OCI-LY7 (cell line): ENCODE data around the gene SLC13A3. TPM values are rescaled to one million over a fixed set of nuclear protein-coding genes. Genes with fewer than 3 reads are reported as not detected.

ENCODE experiments used
- BruUV-seq: library from RNA; stranded (reverse); fragments of 400-500 nt; replicated peaks from 2 replicates; lab custom pipeline; 2021; lab: Mats Ljungman, UMichigan
- CTCF ChIA-PET: fragments of 300-600 bp; sonication (Branson Sonifier 250); formaldehyde crosslinking; loops from one replicate; lab custom pipeline; 2022; ENCODE audit warnings: antibody characterized with exemption; ENCODE audit not compliant: unreplicated experiment; lab: Charles Lee
- POLR2A ChIA-PET: fragments of 300-600 bp; sonication (Branson Sonifier 250); formaldehyde crosslinking; loops from one replicate; lab custom pipeline; 2022; ENCODE audit warnings: antibody characterized with exemption; lab: Charles Lee
- DNase-seq: peaks from one replicate; pipeline ENCODE4 v3.0.0-alpha.2; 2015; ENCODE audit warnings: low spot score
- H2AFZ ChIP-seq: fragments of 200-600 bp; sonication (generic), shearing (Covaris generic); 2 replicates; pipeline ENCODE4 v1.6.1; 2014; ENCODE audit warnings: mild to moderate bottlenecking, antibody characterized with exemption, low read length, moderate library complexity
- H3K27ac ChIP-seq: fragments of 200-600 bp; sonication (generic); 2 replicates; pipeline ENCODE4 v1.5.1; 2014; ENCODE audit warnings: mixed run types, low read depth, mild to moderate bottlenecking, moderate library complexity, low read length, inconsistent platforms; ENCODE audit not compliant: poor library complexity, severe bottlenecking
- H3K36me3 ChIP-seq: fragments of 200-600 bp; sonication (generic); 2 replicates; pipeline ENCODE4 v1.6.1; 2014; ENCODE audit warnings: mild to moderate bottlenecking, antibody characterized with exemption, low read length, moderate library complexity, mixed read lengths; ENCODE audit not compliant: insufficient read depth
- H3K4me1 ChIP-seq: fragments of 200-600 bp; sonication (generic); 2 replicates; pipeline ENCODE4 v1.5.1; 2014; ENCODE audit warnings: mild to moderate bottlenecking, low read length; ENCODE audit not compliant: insufficient read depth, poor library complexity, severe bottlenecking
- H3K4me2 ChIP-seq: fragments of 200-600 bp; sonication (generic); 2 replicates; pipeline ENCODE4 v1.6.1; 2014; ENCODE audit warnings: mild to moderate bottlenecking, low read length
- H3K4me3 ChIP-seq: fragments of 200-600 bp; sonication (generic); 2 replicates; pipeline ENCODE4 v1.5.1; 2014; ENCODE audit warnings: mild to moderate bottlenecking, low read depth, low read length; ENCODE audit not compliant: poor library complexity, severe bottlenecking
- H3K79me2 ChIP-seq: fragments of 200-600 bp; sonication (generic); 2 replicates; pipeline ENCODE4 v1.6.1; 2016; ENCODE audit warnings: low read depth, mild to moderate bottlenecking, low read length, moderate library complexity, mixed read lengths; ENCODE audit not compliant: insufficient read depth
- H3K9me2 ChIP-seq: fragments of 200-600 bp; sonication (generic); 2 replicates; pipeline ENCODE4 v1.6.1; 2016; ENCODE audit warnings: mild to moderate bottlenecking, low read length, mixed read lengths; ENCODE audit not compliant: insufficient read depth
- H3K9me3 ChIP-seq: fragments of 200-600 bp; sonication (generic); 2 replicates; pipeline ENCODE4 v1.6.1; 2014; ENCODE audit warnings: mild to moderate bottlenecking, mixed run types, low read length, mixed read lengths
- H4K20me1 ChIP-seq: fragments of 200-600 bp; sonication (generic); 2 replicates; pipeline ENCODE4 v1.6.1; 2014; ENCODE audit warnings: mild to moderate bottlenecking, antibody characterized with exemption, low read length, moderate library complexity, mixed read lengths; ENCODE audit not compliant: insufficient read depth
- EZH2phosphoT487 ChIP-seq: fragments of 200-600 bp; sonication (generic); IDR thresholded peaks from 2 replicates; pipeline ENCODE4 v1.6.1; 2018; ENCODE audit warnings: low read depth, borderline replicate concordance, mild to moderate bottlenecking, mixed run types, antibody characterized with exemption, low read length, moderate library complexity, mixed read lengths
- intact Hi-C: fragments of 100-400 bp; cut with micrococcal nuclease; formaldehyde crosslinking; loops from one replicate; pipeline ENCODE4 v1.10.0; 2022; ENCODE audit not compliant: unreplicated experiment
- total RNA-seq, 2 experiments: library from RNA; depleted of rRNA in 1 of 2; stranded (reverse); fragments of >200 nt in 1 of 2; shearing (Covaris generic) in 1 of 2; gene quantifications; 2 replicates each; pipeline ENCODE4 v1.2.3, GENCODE V29; 2014 to 2022
- TF ChIP-seq, protein P1 (sequence below): fragments of 200-600 bp; sonication (generic); conservative IDR thresholded peaks from 2 replicates; pipeline ENCODE4 v1.5.1; 2014; ENCODE audit warnings: mild to moderate bottlenecking, antibody characterized with exemption, low read length, moderate library complexity, mixed read lengths

The SLC13A3 gene
- total RNA-seq, 2 experiments from 2014 or later = not detected

DNA sequence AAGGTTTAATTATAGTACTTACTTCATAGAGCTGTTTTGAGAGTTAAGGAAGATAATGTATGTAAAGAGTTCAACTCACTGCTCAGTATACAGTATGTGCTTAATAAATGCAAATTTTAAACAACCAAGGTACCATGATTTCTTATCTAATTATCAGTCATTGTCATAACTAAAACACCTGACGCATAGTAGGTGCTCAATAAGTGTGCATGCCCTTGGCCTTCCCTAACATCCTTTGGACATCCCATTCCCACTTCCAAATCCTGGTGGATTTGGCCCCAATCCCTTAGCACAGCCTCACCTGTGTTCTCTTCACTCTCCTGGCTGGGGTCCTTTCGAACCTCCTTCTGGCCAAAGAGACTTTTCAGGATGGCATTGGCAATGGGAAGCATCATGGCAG lies 41.1 kb downstream of the SLC13A3 start:
- H3K9me2 ChIP-seq = no peaks in the 10 kb centered on the region
- no peak overlapping the region for H3K4me2 ChIP-seq
- no peaks in the 10 kb centered on the region for H4K20me1 ChIP-seq
- H3K27ac ChIP-seq = no peak overlapping the region
- no peaks in the 10 kb centered on the region for H3K4me1 ChIP-seq
- H3K36me3 ChIP-seq = no peaks in the 10 kb centered on the region
- TF ChIP-seq, protein P1, sequence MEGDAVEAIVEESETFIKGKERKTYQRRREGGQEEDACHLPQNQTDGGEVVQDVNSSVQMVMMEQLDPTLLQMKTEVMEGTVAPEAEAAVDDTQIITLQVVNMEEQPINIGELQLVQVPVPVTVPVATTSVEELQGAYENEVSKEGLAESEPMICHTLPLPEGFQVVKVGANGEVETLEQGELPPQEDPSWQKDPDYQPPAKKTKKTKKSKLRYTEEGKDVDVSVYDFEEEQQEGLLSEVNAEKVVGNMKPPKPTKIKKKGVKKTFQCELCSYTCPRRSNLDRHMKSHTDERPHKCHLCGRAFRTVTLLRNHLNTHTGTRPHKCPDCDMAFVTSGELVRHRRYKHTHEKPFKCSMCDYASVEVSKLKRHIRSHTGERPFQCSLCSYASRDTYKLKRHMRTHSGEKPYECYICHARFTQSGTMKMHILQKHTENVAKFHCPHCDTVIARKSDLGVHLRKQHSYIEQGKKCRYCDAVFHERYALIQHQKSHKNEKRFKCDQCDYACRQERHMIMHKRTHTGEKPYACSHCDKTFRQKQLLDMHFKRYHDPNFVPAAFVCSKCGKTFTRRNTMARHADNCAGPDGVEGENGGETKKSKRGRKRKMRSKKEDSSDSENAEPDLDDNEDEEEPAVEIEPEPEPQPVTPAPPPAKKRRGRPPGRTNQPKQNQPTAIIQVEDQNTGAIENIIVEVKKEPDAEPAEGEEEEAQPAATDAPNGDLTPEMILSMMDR = no peak
- TF ChIP-seq EZH2phosphoT487 = no peak
- no peak overlapping the region for H3K4me3 ChIP-seq
- ChIA-PET POLR2A (no interaction called here), CTCF (no interaction called here)
- BruUV-seq = no TSS peak
- no peaks in the 10 kb centered on the region for H3K9me3 ChIP-seq
- no peak for DNase-seq
- H2AFZ ChIP-seq = no peak overlapping the region
- intact Hi-C loops = no loop called here
- H3K79me2 ChIP-seq = no peaks in the 10 kb centered on the region

DNA sequence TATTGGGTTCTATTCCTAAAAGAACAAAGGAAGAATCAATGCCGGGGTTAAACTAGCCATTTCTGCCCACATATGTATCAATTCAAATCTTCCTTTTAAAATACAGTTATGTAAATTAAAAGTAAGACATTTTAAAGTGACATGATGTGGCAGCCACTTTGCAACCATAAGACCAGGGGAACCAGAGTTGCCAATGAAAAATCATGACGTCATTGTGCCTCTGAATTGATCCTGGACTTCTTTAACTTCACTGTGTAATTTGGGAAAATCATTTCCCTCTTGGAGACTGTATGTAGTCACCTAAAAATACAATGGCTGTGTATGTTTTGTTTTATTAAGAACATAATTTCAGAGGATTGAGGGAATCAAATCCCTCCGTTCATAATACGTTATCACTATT lies 42.2 kb downstream of the SLC13A3 start:
- POLR2A ChIA-PET = no interaction called here

DNA sequence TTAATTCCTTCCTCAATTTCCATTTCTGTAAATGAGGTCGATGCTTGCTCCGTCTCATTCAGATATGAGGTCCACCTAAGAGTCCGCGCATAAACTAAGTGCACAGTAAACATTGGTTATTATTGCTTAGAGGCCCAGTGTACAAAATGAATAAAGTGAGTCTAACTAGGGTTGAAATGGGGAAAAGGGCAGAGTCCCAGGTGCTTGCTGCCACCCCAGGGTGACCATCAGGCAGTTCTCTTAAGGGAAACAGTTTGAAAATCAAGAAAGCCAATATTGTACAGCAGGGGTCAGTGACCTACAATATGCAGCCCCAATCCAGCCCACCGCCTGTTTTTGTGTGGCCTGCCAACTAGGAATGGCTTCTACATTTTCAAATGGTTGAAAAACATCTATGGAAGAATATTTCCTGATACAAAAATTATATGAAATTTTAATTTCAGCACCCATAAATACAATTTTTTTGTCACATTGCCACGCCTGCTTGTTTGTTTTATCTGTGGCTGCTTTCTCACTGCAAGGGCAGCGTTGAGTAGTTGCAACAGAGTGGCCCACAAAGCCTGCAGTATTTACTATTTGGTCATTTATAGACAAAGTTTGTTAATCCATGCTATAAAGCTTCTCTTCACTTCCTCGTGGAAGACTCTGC lies 43.3 kb downstream of the SLC13A3 start:
- CTCF ChIA-PET = no interaction called here
- Histone ChIP-seq H3K4me1 (no peaks in the 10 kb centered on the region), H4K20me1 (no peaks in the 10 kb centered on the region), H3K27ac (no peak overlapping the region), H2AFZ (no peak overlapping the region), H3K9me3 (no peaks in the 10 kb centered on the region), H3K79me2 (no peaks in the 10 kb centered on the region), H3K9me2 (no peaks in the 10 kb centered on the region), H3K4me2 (no peak overlapping the region), H3K36me3 (no peaks in the 10 kb centered on the region), H3K4me3 (no peak overlapping the region)
- TF ChIP-seq, protein P1 = no peak
- TF ChIP-seq EZH2phosphoT487 = no peak
- BruUV-seq = no TSS peak
- intact Hi-C loops = no loop called here
- POLR2A ChIA-PET = no interaction called here
- no peak for DNase-seq

More for the DNA sequence above, 42.2 kb downstream of the SLC13A3 start:
- BruUV-seq = no TSS peak
- Histone ChIP-seq H3K27ac (no peak overlapping the region), H3K9me2 (no peaks in the 10 kb centered on the region), H3K79me2 (no peaks in the 10 kb centered on the region), H3K4me2 (no peak overlapping the region), H2AFZ (no peak overlapping the region), H3K9me3 (no peaks in the 10 kb centered on the region), H3K36me3 (no peaks in the 10 kb centered on the region), H3K4me1 (no peaks in the 10 kb centered on the region), H3K4me3 (no peak overlapping the region), H4K20me1 (no peaks in the 10 kb centered on the region)
- intact Hi-C loops = no loop called here
- CTCF ChIA-PET = no interaction called here
- TF ChIP-seq, protein P1 = no peak
- no peak for TF ChIP-seq EZH2phosphoT487
- DNase-seq = no peak
